Ureter (tissue), 1 donor: ENCODE data around the gene MSL1. TPM values are rescaled to one million over a fixed set of nuclear protein-coding genes. Genes with fewer than 3 reads are reported as not detected.
A peak's percentile ranks its signal among the peaks of the same experiment; 100 is the strongest.

Source experiments
- DNase-seq: peaks from one replicate; pipeline ENCODE4 v3.0.0-alpha.2; 2020; ENCODE audit warnings: low spot score
- total RNA-seq: library from RNA; stranded (reverse); gene quantifications from one replicate; pipeline ENCODE4 v1.2.4, GENCODE V29; 2023
- donor health status: DM: yes; HTN: yes; CAD: no.

Gene MSL1
- total RNA-seq: 91.3 TPM

GRCh38 chr17:40121181-40122135 lies at the start of gene MSL1:
Gene MSL1 (plus strand): TSS chr17:40121971. CDS start chr17:40122613, 642 bp downstream.
- peak; percentile 92 for DNase-seq

GRCh38 chr17:40072040-40072734 lies 49.6 kb upstream of the MSL1 start:
- DNase-seq: peak; percentile 87

GRCh38 chr17:40072735-40073346 lies 48.9 kb upstream of the MSL1 start:
- peak; percentile 61 for DNase-seq

GRCh38 chr17:40073454-40074174 lies 48.2 kb upstream of the MSL1 start:
- DNase-seq: no peak

- no peak for DNase-seq
These were observed 47.6 kb upstream of the MSL1 start for GRCh38 chr17:40074175-40074512.

- no peak for DNase-seq
These were observed 46.9 kb upstream of the MSL1 start for GRCh38 chr17:40074871-40075200.

GRCh38 chr17:40075201-40075941 lies 46.4 kb upstream of the MSL1 start:
- peak; percentile 86 for DNase-seq

GRCh38 chr17:40075942-40076498 lies 45.8 kb upstream of the MSL1 start:
- no peak for DNase-seq

- DNase-seq: no peak
These were observed 45.2 kb upstream of the MSL1 start for GRCh38 chr17:40076591-40076990.

- DNase-seq: no peak
These were observed 42.2 kb upstream of the MSL1 start for GRCh38 chr17:40079545-40079944.

- DNase-seq: no peak
These were observed 37.3 kb upstream of the MSL1 start for GRCh38 chr17:40084477-40084876.

GRCh38 chr17:40086150-40087044 lies 35.4 kb upstream of the MSL1 start:
- DNase-seq: peak; percentile 64

GRCh38 chr17:40087049-40087794 lies 34.5 kb upstream of the MSL1 start:
- DNase-seq: no peak

- peak; percentile 44 for DNase-seq
These were observed 33.7 kb upstream of the MSL1 start for GRCh38 chr17:40087903-40088718.

- DNase-seq: peak; percentile 43
These were observed 32.5 kb upstream of the MSL1 start for GRCh38 chr17:40089077-40089895.

GRCh38 chr17:40090237-40091119 lies 31.3 kb upstream of the MSL1 start:
- DNase-seq: peak; percentile 53
